PC-3 (cell line): ENCODE measurements around the gene CASS4. TPM values are rescaled to one million over a fixed set of nuclear protein-coding genes. Genes with fewer than 3 reads are reported as not detected.

Source experiments
- ATAC-seq: fragments of 200-7000 bp; cut with Tn5 transposase; 2 replicates; pipeline ENCODE4 v1.9.1; 2020; ENCODE audit warnings: mild to moderate bottlenecking, moderate library complexity
- BruUV-seq: library from RNA; stranded (reverse); fragments of 400-500 nt; replicated peaks from 2 replicates; lab custom pipeline; 2021; lab: Mats Ljungman, UMichigan
- CTCF ChIA-PET: fragments of 300-600 bp; sonication (Branson Sonifier 250); formaldehyde crosslinking; loops from one replicate; lab custom pipeline; 2022; ENCODE audit warnings: antibody characterized with exemption; lab: Charles Lee
- POLR2A ChIA-PET: fragments of 300-600 bp; sonication (Branson Sonifier 250); formaldehyde crosslinking; loops from one replicate; lab custom pipeline; 2022; ENCODE audit warnings: antibody characterized with exemption; ENCODE audit not compliant: unreplicated experiment; lab: Charles Lee
- DNase-seq: peaks from one replicate; pipeline ENCODE4 v3.0.0-alpha.2; 2015
- H2AFZ ChIP-seq: fragments of 300-600 bp; sonication (generic); 2 replicates; pipeline ENCODE4 v1.6.0; 2016; ENCODE audit warnings: antibody characterized with exemption, low read length
- H3F3A ChIP-seq: fragments of 300-600 bp; sonication (generic); one replicate; pipeline ENCODE4 v1.6.0; 2017; ENCODE audit warnings: antibody characterized with exemption, low read length, control low read depth, mild to moderate bottlenecking; ENCODE audit not compliant: unreplicated experiment
- H3K27ac ChIP-seq: fragments of 300-600 bp; sonication (generic); 2 replicates; pipeline ENCODE4 v1.5.1; 2016; ENCODE audit warnings: mild to moderate bottlenecking, low read length
- H3K27me3 ChIP-seq: fragments of 300-600 bp; sonication (generic); 2 replicates; pipeline ENCODE4 v1.6.1; 2016; ENCODE audit warnings: low read length, mixed read lengths
- H3K36me3 ChIP-seq: fragments of 300-600 bp; sonication (generic); 2 replicates; pipeline ENCODE4 v1.6.1; 2016; ENCODE audit warnings: low read depth, mixed run types, low read length, mixed read lengths
- H3K4me1 ChIP-seq: fragments of 300-600 bp; sonication (generic); 2 replicates; pipeline ENCODE4 v1.5.1; 2016; ENCODE audit warnings: low read length; ENCODE audit not compliant: insufficient read depth
- H3K4me2 ChIP-seq: fragments of 300-600 bp; sonication (generic); 2 replicates; pipeline ENCODE4 v1.6.0; 2016; ENCODE audit warnings: low read length
- H3K4me3 ChIP-seq: fragments of 300-600 bp; sonication (generic); 2 replicates; pipeline ENCODE4 v1.5.1; 2016; ENCODE audit warnings: mild to moderate bottlenecking, low read length, mixed read lengths
- H3K79me2 ChIP-seq: fragments of 300-600 bp; sonication (generic); 2 replicates; pipeline ENCODE4 v1.6.1; 2017; ENCODE audit warnings: low read length, mixed read lengths
- H3K9ac ChIP-seq: fragments of 300-600 bp; sonication (generic); 2 replicates; pipeline ENCODE4 v1.6.0; 2016; ENCODE audit warnings: mild to moderate bottlenecking, low read length
- H3K9me2 ChIP-seq: fragments of 300-600 bp; sonication (generic); replicated peaks from 2 replicates; pipeline ENCODE4 v1.6.1; 2016; ENCODE audit warnings: mixed run types, low read length, mixed read lengths
- H3K9me3 ChIP-seq: fragments of 300-600 bp; sonication (generic); 2 replicates; pipeline ENCODE4 v1.6.1; 2016; ENCODE audit warnings: low read length, mixed read lengths
- H4K20me1 ChIP-seq: fragments of 300-600 bp; sonication (generic); 2 replicates; pipeline ENCODE4 v1.6.1; 2016; ENCODE audit warnings: low read length, mixed read lengths
- EZH2 ChIP-seq: fragments of 300-600 bp; sonication (generic); IDR thresholded peaks from one replicate; pipeline ENCODE4 v1.6.1; 2017; ENCODE audit warnings: antibody characterized with exemption, mild to moderate bottlenecking, low read length; ENCODE audit not compliant: unreplicated experiment
- EZH2phosphoT487 ChIP-seq: fragments of 300-600 bp; sonication (generic); IDR thresholded peaks from 2 replicates; pipeline ENCODE4 v1.6.1; 2018; ENCODE audit warnings: mild to moderate bottlenecking, antibody characterized with exemption, low read length, borderline replicate concordance
- intact Hi-C: fragments of 100-400 bp; cut with micrococcal nuclease; formaldehyde crosslinking; loops from 2 replicates; pipeline ENCODE4 v1.9.0; 2023
- total RNA-seq: library from RNA; depleted of rRNA; stranded (reverse); fragments of >200 nt; gene quantifications from 2 replicates; pipeline ENCODE4 v1.2.3, GENCODE V29; 2014
- TF ChIP-seq, protein P1 (sequence below): fragments of 300-600 bp; sonication (generic); conservative IDR thresholded peaks from 2 replicates; pipeline ENCODE4 v1.5.1; 2017; ENCODE audit warnings: antibody characterized with exemption, low read depth, mild to moderate bottlenecking, low read length

Gene CASS4
- total RNA-seq, 1 experiment from 2014 or later = 0.04 TPM

DNA sequence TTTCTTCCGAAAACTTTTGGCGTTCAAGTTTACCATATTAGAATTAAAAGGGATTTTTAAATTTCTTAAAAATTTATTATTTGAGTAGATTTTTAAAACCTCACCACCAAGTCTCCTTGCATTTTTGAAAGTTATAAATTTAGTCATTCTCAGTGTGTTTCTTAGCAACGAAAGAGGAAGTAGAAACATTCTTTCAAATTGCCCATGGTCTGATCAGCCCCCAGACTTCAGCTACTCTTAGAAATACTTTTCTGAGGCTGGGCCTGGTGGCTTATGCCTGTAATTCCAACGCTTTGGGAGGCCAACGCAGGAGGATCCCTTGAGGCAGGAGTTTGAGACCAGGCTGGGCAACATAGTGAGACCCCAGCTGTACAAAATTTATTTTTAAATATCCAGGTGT, 41.3 kb downstream of the CASS4 start:
- ChIA-PET CTCF (no interaction called here), POLR2A (no interaction called here)

DNA sequence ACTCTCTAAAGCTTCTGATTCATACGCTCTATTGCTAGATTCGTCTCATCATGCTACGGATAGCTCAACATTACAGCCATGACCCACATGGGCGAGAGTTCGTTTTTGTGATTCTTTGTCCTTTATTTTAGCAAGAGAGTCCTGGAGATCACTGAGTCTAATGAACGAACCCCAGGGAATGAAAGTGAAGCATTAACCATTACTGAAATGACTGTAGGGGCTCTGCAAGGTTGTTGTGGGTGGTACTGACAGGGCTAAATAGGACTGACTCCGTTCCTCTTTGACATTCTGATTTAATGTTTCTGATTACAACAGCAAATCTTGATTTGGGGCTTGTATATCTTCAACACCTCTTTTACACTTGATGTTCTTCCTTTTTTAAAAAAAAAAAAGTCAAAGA, 42.7 kb downstream of the CASS4 start:
- Histone ChIP-seq H3K27ac (no peak overlapping the region), H2AFZ (no peak overlapping the region), H3K4me3 (no peak overlapping the region), H3K9me2 (no peaks in the 10 kb centered on the region), H3K4me2 (no peak overlapping the region), H3K79me2 (no peaks in the 10 kb centered on the region), H4K20me1 (no peaks in the 10 kb centered on the region), H3K4me1 (peaks cover 10% of the 10 kb centered on the region), H3K36me3 (no peaks in the 10 kb centered on the region), H3K27me3 (peaks cover 8% of the 10 kb centered on the region; the same call in 1 of the 2 replicates), H3K9me3 (no peaks in the 10 kb centered on the region), H3F3A (no peaks in the 10 kb centered on the region), H3K9ac (no peak overlapping the region)
- BruUV-seq = no TSS peak
- POLR2A ChIA-PET = no interaction called here
- CTCF ChIA-PET = no interaction called here
- intact Hi-C loops = no loop called here
- no peak for TF ChIP-seq EZH2
- no peak for TF ChIP-seq EZH2phosphoT487
- TF ChIP-seq, protein P1, sequence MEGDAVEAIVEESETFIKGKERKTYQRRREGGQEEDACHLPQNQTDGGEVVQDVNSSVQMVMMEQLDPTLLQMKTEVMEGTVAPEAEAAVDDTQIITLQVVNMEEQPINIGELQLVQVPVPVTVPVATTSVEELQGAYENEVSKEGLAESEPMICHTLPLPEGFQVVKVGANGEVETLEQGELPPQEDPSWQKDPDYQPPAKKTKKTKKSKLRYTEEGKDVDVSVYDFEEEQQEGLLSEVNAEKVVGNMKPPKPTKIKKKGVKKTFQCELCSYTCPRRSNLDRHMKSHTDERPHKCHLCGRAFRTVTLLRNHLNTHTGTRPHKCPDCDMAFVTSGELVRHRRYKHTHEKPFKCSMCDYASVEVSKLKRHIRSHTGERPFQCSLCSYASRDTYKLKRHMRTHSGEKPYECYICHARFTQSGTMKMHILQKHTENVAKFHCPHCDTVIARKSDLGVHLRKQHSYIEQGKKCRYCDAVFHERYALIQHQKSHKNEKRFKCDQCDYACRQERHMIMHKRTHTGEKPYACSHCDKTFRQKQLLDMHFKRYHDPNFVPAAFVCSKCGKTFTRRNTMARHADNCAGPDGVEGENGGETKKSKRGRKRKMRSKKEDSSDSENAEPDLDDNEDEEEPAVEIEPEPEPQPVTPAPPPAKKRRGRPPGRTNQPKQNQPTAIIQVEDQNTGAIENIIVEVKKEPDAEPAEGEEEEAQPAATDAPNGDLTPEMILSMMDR = no peak
- DNase-seq = no peak
- ATAC-seq = no peak

More for the DNA sequence above, 41.3 kb downstream of the CASS4 start:
- Histone ChIP-seq H3K79me2 (no peaks in the 10 kb centered on the region), H3K9ac (no peak overlapping the region), H3F3A (no peaks in the 10 kb centered on the region), H3K9me2 (no peaks in the 10 kb centered on the region), H3K4me1 (peaks cover 10% of the 10 kb centered on the region), H3K27ac (no peak overlapping the region), H3K9me3 (no peaks in the 10 kb centered on the region), H3K4me2 (no peak overlapping the region), H4K20me1 (no peaks in the 10 kb centered on the region), H2AFZ (no peak overlapping the region), H3K36me3 (no peaks in the 10 kb centered on the region), H3K27me3 (peaks cover under 1% of the 10 kb centered on the region; the same call in 1 of the 2 replicates), H3K4me3 (no peak overlapping the region)
- intact Hi-C loops = no loop called here
- DNase-seq (no peak), ATAC-seq (no peak)
- no TSS peak for BruUV-seq
- TF ChIP-seq, protein P1 = no peak
- TF ChIP-seq EZH2phosphoT487 (no peak), EZH2 (no peak)

DNA sequence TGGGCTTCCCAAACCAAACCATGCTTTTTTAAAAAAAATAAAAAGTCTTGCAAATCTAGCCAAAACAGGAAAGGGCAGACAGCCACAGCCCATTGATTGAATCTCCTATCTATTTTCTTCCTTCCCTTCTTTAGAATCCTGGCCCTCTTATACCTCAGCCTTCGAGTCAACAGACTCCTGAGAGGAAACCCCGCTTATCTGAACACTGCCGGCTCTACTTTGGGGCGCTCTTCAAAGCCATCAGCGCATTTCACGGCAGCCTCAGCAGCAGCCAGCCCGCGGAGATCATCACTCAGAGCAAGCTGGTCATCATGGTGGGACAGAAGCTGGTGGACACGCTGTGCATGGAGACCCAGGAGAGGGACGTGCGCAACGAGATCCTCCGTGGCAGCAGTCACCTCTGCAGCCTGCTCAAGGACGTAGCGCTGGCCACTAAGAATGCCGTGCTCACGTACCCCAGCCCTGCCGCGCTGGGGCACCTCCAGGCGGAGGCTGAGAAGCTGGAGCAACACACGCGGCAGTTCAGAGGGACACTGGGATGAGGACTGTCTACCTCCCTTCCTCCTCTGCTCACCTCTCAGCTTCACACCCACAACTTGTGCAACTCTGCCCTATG, 46.3 kb downstream of the CASS4 start:
- no peak for ATAC-seq
- H3K27me3 ChIP-seq = peaks cover 39% of the 10 kb centered on the region
- H3F3A ChIP-seq = no peaks in the 10 kb centered on the region
- no peaks in the 10 kb centered on the region for H3K79me2 ChIP-seq
- ChIA-PET POLR2A (interaction anchor here (0.6 kb wide), 1 partner anchor 11 kb away, joined by 3 read pairs; no protein-coding TSS in a partner anchor), CTCF (no interaction called here)
- no peaks in the 10 kb centered on the region for H3K36me3 ChIP-seq
- no peak overlapping the region for H3K4me3 ChIP-seq
- no peak overlapping the region for H3K4me2 ChIP-seq
- no peaks in the 10 kb centered on the region for H4K20me1 ChIP-seq
- no peaks in the 10 kb centered on the region for H3K9me2 ChIP-seq
- no peak overlapping the region for H3K27ac ChIP-seq
- TF ChIP-seq EZH2phosphoT487 (no peak), EZH2 (no peak)
- TF ChIP-seq, protein P1 = no peak
- no peak for DNase-seq
- H2AFZ ChIP-seq = no peak overlapping the region
- BruUV-seq = no TSS peak
- intact Hi-C loops = no loop called here
- H3K4me1 ChIP-seq = no peaks in the 10 kb centered on the region
- H3K9me3 ChIP-seq = no peaks in the 10 kb centered on the region
- no peak overlapping the region for H3K9ac ChIP-seq
